H9 (cell line): ENCODE data around the gene SRGN. TPM values are rescaled to one million over a fixed set of nuclear protein-coding genes. Genes with fewer than 3 reads are reported as not detected.

Experiments used
- DNase-seq: peaks from one replicate; pipeline ENCODE4 v3.0.0-alpha.2; 2017
- H2AFZ ChIP-seq: one replicate; pipeline ENCODE4 v1.6.1; 2013; ENCODE audit warnings: mild to moderate bottlenecking, low read length, control low read depth, moderate library complexity
- H2AK5ac ChIP-seq: 2 replicates; pipeline ENCODE4 v1.6.1; 2013; ENCODE audit warnings: low read length, control low read depth, mixed read lengths; ENCODE audit not compliant: insufficient read length
- H2BK120ac ChIP-seq: one replicate; pipeline ENCODE4 v1.6.1; 2013; ENCODE audit warnings: low read depth, mild to moderate bottlenecking, low read length, control low read depth, inconsistent platforms; ENCODE audit not compliant: poor library complexity, severe bottlenecking
- H2BK12ac ChIP-seq: 2 replicates; pipeline ENCODE4 v1.6.1; 2013; ENCODE audit warnings: low read length, control low read depth, mixed read lengths, low read depth; ENCODE audit not compliant: insufficient read length
- H2BK15ac ChIP-seq: 2 replicates; pipeline ENCODE4 v1.6.1; 2013; ENCODE audit warnings: low read depth, low read length, control low read depth
- H2BK20ac ChIP-seq: one replicate; pipeline ENCODE4 v1.6.1; 2013; ENCODE audit warnings: low read depth, mild to moderate bottlenecking, low read length, control low read depth, inconsistent platforms; ENCODE audit not compliant: poor library complexity, severe bottlenecking
- H2BK5ac ChIP-seq: 2 replicates; pipeline ENCODE4 v1.6.1; 2013; ENCODE audit warnings: low read length, control low read depth, mixed read lengths; ENCODE audit not compliant: insufficient read length
- H3K14ac ChIP-seq: 2 replicates; pipeline ENCODE4 v1.6.1; 2013; ENCODE audit warnings: low read length, control low read depth; ENCODE audit not compliant: insufficient read depth
- H3K18ac ChIP-seq: 2 replicates; pipeline ENCODE4 v1.6.1; 2013; ENCODE audit warnings: low read depth, mild to moderate bottlenecking, mixed read lengths, low read length, control low read depth; ENCODE audit not compliant: insufficient read length
- H3K23ac ChIP-seq: 2 replicates; pipeline ENCODE4 v1.6.1; 2013; ENCODE audit warnings: low read length, control low read depth, mixed read lengths, low read depth; ENCODE audit not compliant: insufficient read length
- H3K23me2 ChIP-seq: 2 replicates; pipeline ENCODE4 v1.6.1; 2013; ENCODE audit warnings: low read depth, mild to moderate bottlenecking, mixed read lengths, low read length, control low read depth; ENCODE audit not compliant: insufficient read length, poor library complexity, severe bottlenecking
- H3K27ac ChIP-seq: 2 replicates; pipeline ENCODE4 v1.5.1; 2013; ENCODE audit warnings: low read length, control low read depth, mixed read lengths, low read depth; ENCODE audit not compliant: insufficient read length
- H3K27me3 ChIP-seq: 2 replicates; pipeline ENCODE4 v1.6.1; 2013; ENCODE audit warnings: low read length, control low read depth, inconsistent platforms; ENCODE audit not compliant: insufficient read depth
- H3K4ac ChIP-seq: 2 replicates; pipeline ENCODE4 v1.6.1; 2013; ENCODE audit warnings: low read depth, mild to moderate bottlenecking, control low read depth, inconsistent platforms, low read length, moderate library complexity
- H3K4me1 ChIP-seq: 2 replicates; pipeline ENCODE4 v1.6.1; 2013; ENCODE audit warnings: low read length, control low read depth, inconsistent platforms; ENCODE audit not compliant: insufficient read depth
- H3K4me2 ChIP-seq: 2 replicates; pipeline ENCODE4 v1.6.1; 2013; ENCODE audit warnings: low read length, control low read depth, mixed read lengths; ENCODE audit not compliant: insufficient read length, insufficient read depth
- H3K56ac ChIP-seq: 2 replicates; pipeline ENCODE4 v1.6.1; 2013; ENCODE audit warnings: low read depth, mild to moderate bottlenecking, mixed read lengths, low read length, control low read depth; ENCODE audit not compliant: insufficient read length
- H3K79me1 ChIP-seq: 2 replicates; pipeline ENCODE4 v1.6.1; 2013; ENCODE audit warnings: low read depth, mild to moderate bottlenecking, moderate library complexity, low read length, control low read depth, inconsistent platforms; ENCODE audit not compliant: insufficient read depth, poor library complexity, severe bottlenecking
- H3K79me2 ChIP-seq: 2 replicates; pipeline ENCODE4 v1.6.1; 2013; ENCODE audit warnings: low read length, control low read depth, inconsistent platforms; ENCODE audit not compliant: insufficient read depth
- H3K9ac ChIP-seq: 2 replicates; pipeline ENCODE4 v1.6.1; 2013; ENCODE audit warnings: low read length, control low read depth, mixed read lengths; ENCODE audit not compliant: insufficient read length; ENCODE audit errors: extremely low read depth
- H3K9me3 ChIP-seq: one replicate; pipeline ENCODE4 v1.6.1; 2013; ENCODE audit warnings: low read depth, low read length, inconsistent platforms; ENCODE audit not compliant: control insufficient read depth
- H3T11ph ChIP-seq: one replicate; pipeline ENCODE4 v1.6.1; 2013; ENCODE audit warnings: mild to moderate bottlenecking, low read length, control low read depth, inconsistent platforms
- H4K20me1 ChIP-seq: one replicate; pipeline ENCODE4 v1.6.1; 2013; ENCODE audit not compliant: control insufficient read depth, insufficient read length, insufficient read depth
- H4K5ac ChIP-seq: 2 replicates; pipeline ENCODE4 v1.6.1; 2013; ENCODE audit warnings: low read depth, mild to moderate bottlenecking, mixed read lengths, low read length, control low read depth; ENCODE audit not compliant: insufficient read length
- H4K8ac ChIP-seq: replicated peaks from 2 replicates; pipeline ENCODE4 v1.6.1; 2013; ENCODE audit warnings: low read length, control low read depth, mixed read lengths, low read depth; ENCODE audit not compliant: insufficient read length
- H4K91ac ChIP-seq: 2 replicates; pipeline ENCODE4 v1.6.1; 2013; ENCODE audit warnings: low read depth, mild to moderate bottlenecking, moderate library complexity, mixed read lengths, low read length, control low read depth; ENCODE audit not compliant: insufficient read length
- H3K27ac Mint-ChIP-seq, 3 experiments: 2 replicates in 2 of 3; 3 replicates in 1 of 3; pipeline ENCODE4 v1.8.0; 2020 to 2021; ENCODE audit warnings: mixed read lengths in 3 of 3, mild to moderate bottlenecking in 1 of 3, moderate library complexity in 1 of 3
- H3K27me3 Mint-ChIP-seq: 2 replicates; pipeline ENCODE4 v1.8.0; 2021; ENCODE audit warnings: low read depth, mild to moderate bottlenecking, moderate library complexity, mixed read lengths
- H3K36me3 Mint-ChIP-seq, 3 experiments: 2 replicates in 2 of 3; 3 replicates in 1 of 3; pipeline ENCODE4 v1.8.0; 2020 to 2021; ENCODE audit warnings: low read depth in 3 of 3, mixed read lengths in 3 of 3; ENCODE audit not compliant: insufficient read depth in 1 of 3
- H3K4me1 Mint-ChIP-seq, 2 experiments: 2 replicates each; pipeline ENCODE4 v1.8.0; 2020; ENCODE audit warnings: mixed read lengths in 2 of 2
- H3K4me3 Mint-ChIP-seq, 2 experiments: 2 replicates in 1 of 2; 3 replicates in 1 of 2; pipeline ENCODE4 v1.8.0; 2020 to 2021; ENCODE audit warnings: mild to moderate bottlenecking in 2 of 2, mixed read lengths in 2 of 2, moderate library complexity in 1 of 2
- H3K9me3 Mint-ChIP-seq, 2 experiments: 2 replicates in 1 of 2; 3 replicates in 1 of 2; pipeline ENCODE4 v1.8.0; 2020; ENCODE audit warnings: mild to moderate bottlenecking in 2 of 2, mixed read lengths in 2 of 2, moderate library complexity in 1 of 2
- CTCF ChIP-seq: fragments of 200-600 bp; sonication (generic); conservative IDR thresholded peaks from 3 replicates; pipeline ENCODE4 v1.8.0; 2021; ENCODE audit warnings: antibody characterized with exemption, mild to moderate bottlenecking
- WGBS: extraction: QIAGEN DNeasy Blood & Tissue Kit; methylation state at CpG from one replicate; pipeline ENCODE4 v1.1.7; 2013; ENCODE audit warnings: missing lambda C conversion rate, low lambda C conversion rate, mixed read lengths; ENCODE audit not compliant: insufficient read length; ENCODE audit errors: extremely low coverage; 5-methylcytosine and 5-hydroxymethylcytosine counted together
- total RNA-seq: library from RNA; stranded (reverse); gene quantifications from 2 replicates; pipeline ENCODE4 v1.2.1, GENCODE V29; 2021

Gene SRGN
- total RNA-seq, 1 experiment from 2014 or later: not detected

DNA sequence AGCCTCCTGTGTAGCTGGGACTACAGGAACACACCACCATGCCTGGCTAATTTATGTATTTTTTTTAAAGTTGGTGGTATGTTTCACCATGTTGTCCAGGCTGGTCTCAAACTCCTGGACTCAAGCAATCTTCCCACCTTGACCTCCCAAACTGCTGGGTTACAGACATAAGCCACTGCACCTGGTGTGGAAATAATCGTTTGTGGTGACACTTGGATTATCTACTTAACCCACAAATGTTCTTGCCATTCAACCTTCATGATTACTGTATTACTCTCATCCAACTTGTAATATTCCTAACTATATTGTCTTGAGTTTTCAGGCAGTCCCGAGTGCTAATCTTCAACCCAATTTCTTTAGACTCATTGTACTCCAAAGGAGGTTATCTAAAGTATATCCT lies 9.6 kb upstream of the SRGN start:
- Mint-ChIP-seq H3K27ac (no peak overlapping the region), H3K36me3 (no peaks in the 10 kb centered on the region; a peak in 1 of 7 replicates), H3K4me1 (peaks cover 4 to 8% of the 10 kb centered on the region in 2 experiments; a peak in 3 of 4 replicates), H3K4me3 (no peak overlapping the region), H3K9me3 (no peaks in the 10 kb centered on the region), H3K27me3 (no peaks in the 10 kb centered on the region; the same call in 1 of the 2 replicates)
- no CpG with 5 or more reads among the region's 2 CpGs for whole genome bisulfite sequencing
- TF ChIP-seq CTCF: no peak
- Histone ChIP-seq H3K27me3 (no peaks in the 10 kb centered on the region), H2BK120ac (no peak overlapping the region), H2BK5ac (no peak overlapping the region), H3K27ac (no peak overlapping the region), H3K14ac (no peak overlapping the region), H3K9ac (no peak overlapping the region), H3K4me2 (no peak overlapping the region), H3K4ac (no peak overlapping the region), H3T11ph (no peak overlapping the region), H3K79me1 (no peaks in the 10 kb centered on the region), H2BK12ac (no peak overlapping the region), H3K9me3 (no peaks in the 10 kb centered on the region), H4K91ac (no peak overlapping the region), H3K79me2 (no peaks in the 10 kb centered on the region), H2BK15ac (no peak overlapping the region), H2AFZ (no peak overlapping the region), H4K20me1 (no peaks in the 10 kb centered on the region), H3K23ac (no peak overlapping the region), H3K56ac (no peak overlapping the region), H4K8ac (no peak overlapping the region), H4K5ac (no peak overlapping the region), H2AK5ac (no peak overlapping the region), H2BK20ac (no peak overlapping the region), H3K4me1 (no peaks in the 10 kb centered on the region), H3K23me2 (no peaks in the 10 kb centered on the region), H3K18ac (no peak overlapping the region)
- no peak for DNase-seq
